Stimulated activated naive B cell treated with anti-CD40 and anti-IgM and Interleukin-4, amounts not matched to agents 10 μg/mL and 1 μg/mL and 100 μg/mL, for 72 hours (primary cell): ENCODE results near the gene MYMX.

Experiments used
- ATAC-seq, 2 donors: fragments of 150-1000 bp; cut with Tn5 transposase; replicated peaks; 2 replicates each; pipeline ENCODE4 v1.10.0; 2021; ENCODE audit warnings: moderate library complexity in 1 of 2
- DNase-seq: peaks from one replicate; pipeline ENCODE4 v3.0.0; 2021
- H3K27ac Mint-ChIP-seq: one replicate; pipeline ENCODE4 v1.8.0; 2022; ENCODE audit warnings: mild to moderate bottlenecking, mixed read lengths
- H3K27me3 Mint-ChIP-seq, 2 donors: one replicate each; pipeline ENCODE4 v1.8.0; 2022; ENCODE audit warnings: mixed read lengths in 2 of 2
- H3K36me3 Mint-ChIP-seq, 2 donors: one replicate each; pipeline ENCODE4 v1.8.0; 2022; ENCODE audit warnings: mixed read lengths in 2 of 2, mild to moderate bottlenecking in 1 of 2
- H3K4me1 Mint-ChIP-seq, 2 donors: one replicate each; pipeline ENCODE4 v1.8.0; 2022; ENCODE audit warnings: mixed read lengths in 2 of 2, mild to moderate bottlenecking in 1 of 2
- H3K4me3 Mint-ChIP-seq, 2 donors: one replicate each; pipeline ENCODE4 v1.8.0; 2022; ENCODE audit warnings: mild to moderate bottlenecking in 2 of 2, mixed read lengths in 2 of 2, moderate library complexity in 1 of 2
- H3K9me3 Mint-ChIP-seq, 2 donors: one replicate each; pipeline ENCODE4 v1.8.0; 2022; ENCODE audit warnings: mixed read lengths in 2 of 2, mild to moderate bottlenecking in 1 of 2

MYMX gene

GRCh38 chr6:44216677-44217331 lies at the start of gene MYMX:
MYMX (plus strand) TSS chr6:44216926; CDS start chr6:44217472, 546 bp downstream.
- Mint-ChIP-seq H3K27ac (no peak within 1 kb of the TSS), H3K9me3 (no peaks in the 10 kb centered on the region), H3K4me3 (no peak within 1 kb of the TSS), H3K4me1 (peaks cover 17 to 28% of the 10 kb centered on the region in 2 donors), H3K27me3 (peaks cover 4 to 6% of the 10 kb centered on the region in 2 donors), H3K36me3 (no peaks in the 10 kb centered on the region)
- ATAC-seq = no peak
- no peak for DNase-seq

- ATAC-seq (no peak), DNase-seq (no peak)
- Mint-ChIP-seq H3K27ac (no peak overlapping the region), H3K27me3 (peaks cover 21 to 39% of the 10 kb centered on the region in 2 donors), H3K4me3 (no peak overlapping the region), H3K36me3 (no peaks in the 10 kb centered on the region), H3K4me1 (peaks cover 14 to 25% of the 10 kb centered on the region in 2 donors), H3K9me3 (no peaks in the 10 kb centered on the region)
Observed at GRCh38 chr6:44167567-44167966, 49.2 kb upstream of the MYMX start.

GRCh38 chr6:44169154-44169553 lies 47.6 kb upstream of the MYMX start:
- no peak for ATAC-seq
- Mint-ChIP-seq H3K36me3 (no peaks in the 10 kb centered on the region), H3K27ac (peak overlapping the region; percentile 28), H3K4me1 (peaks cover 17 to 27% of the 10 kb centered on the region in 2 donors), H3K27me3 (peaks cover 23 to 36% of the 10 kb centered on the region in 2 donors), H3K9me3 (no peaks in the 10 kb centered on the region), H3K4me3 (no peak overlapping the region)
- DNase-seq = no peak

- peaks cover 17 to 27% of the 10 kb centered on the region in 2 donors for H3K4me1 Mint-ChIP-seq
Observed at GRCh38 chr6:44169886-44170570, 46.7 kb upstream of the MYMX start.

GRCh38 chr6:44171899-44172546 lies 44.7 kb upstream of the MYMX start:
- no peak for DNase-seq
- H3K4me1 Mint-ChIP-seq = peaks cover 14 to 22% of the 10 kb centered on the region in 2 donors
- no peak overlapping the region for H3K4me3 Mint-ChIP-seq
- no peak for ATAC-seq
- no peaks in the 10 kb centered on the region for H3K36me3 Mint-ChIP-seq
- H3K9me3 Mint-ChIP-seq = no peaks in the 10 kb centered on the region
- peak overlapping the region; percentile 3 for H3K27ac Mint-ChIP-seq
- peaks cover 23 to 34% of the 10 kb centered on the region in 2 donors for H3K27me3 Mint-ChIP-seq

More at GRCh38 chr6:44169886-44170570, 46.7 kb upstream of the MYMX start:
- peaks cover 23 to 30% of the 10 kb centered on the region in 2 donors for H3K27me3 Mint-ChIP-seq
- H3K4me3 Mint-ChIP-seq = no peak overlapping the region
- no peak for DNase-seq
- no peaks in the 10 kb centered on the region for H3K36me3 Mint-ChIP-seq
- ATAC-seq = no peak
- no peaks in the 10 kb centered on the region for H3K9me3 Mint-ChIP-seq
- no peak overlapping the region for H3K27ac Mint-ChIP-seq

GRCh38 chr6:44172731-44173500 lies 43.8 kb upstream of the MYMX start:
- Mint-ChIP-seq H3K36me3 (no peaks in the 10 kb centered on the region), H3K27ac (no peak overlapping the region), H3K27me3 (peaks cover 19 to 34% of the 10 kb centered on the region in 2 donors), H3K4me1 (peaks cover 17 to 27% of the 10 kb centered on the region in 2 donors), H3K9me3 (no peaks in the 10 kb centered on the region), H3K4me3 (no peak overlapping the region)
- DNase-seq (peak; percentile 60), ATAC-seq (peak; percentile 78 to 80)

GRCh38 chr6:44176130-44176761 lies 40.5 kb upstream of the MYMX start:
- Mint-ChIP-seq H3K36me3 (no peaks in the 10 kb centered on the region), H3K4me1 (peaks cover 17 to 27% of the 10 kb centered on the region in 2 donors), H3K4me3 (peak overlapping the region; percentile 68 to 76), H3K27ac (peak overlapping the region; percentile 54), H3K27me3 (peaks cover 10 to 19% of the 10 kb centered on the region in 2 donors), H3K9me3 (no peaks in the 10 kb centered on the region)
- no peak for ATAC-seq
- no peak for DNase-seq

GRCh38 chr6:44176762-44177509 lies 39.8 kb upstream of the MYMX start:
- no peaks in the 10 kb centered on the region for H3K9me3 Mint-ChIP-seq
- ATAC-seq (peak; percentile 82 to 85), DNase-seq (peak; percentile 70)
- H3K27ac Mint-ChIP-seq = peak overlapping the region; percentile 54
- H3K4me1 Mint-ChIP-seq = peaks cover 17 to 27% of the 10 kb centered on the region in 2 donors
- H3K4me3 Mint-ChIP-seq = peak overlapping the region; percentile 68 to 76
- no peaks in the 10 kb centered on the region for H3K36me3 Mint-ChIP-seq
- peaks cover 9 to 16% of the 10 kb centered on the region in 2 donors for H3K27me3 Mint-ChIP-seq

GRCh38 chr6:44177691-44178423 lies 38.9 kb upstream of the MYMX start:
- Mint-ChIP-seq H3K4me3 (peak overlapping the region; percentile 23 to 68), H3K9me3 (no peaks in the 10 kb centered on the region), H3K4me1 (peaks cover 13 to 18% of the 10 kb centered on the region in 2 donors), H3K36me3 (no peaks in the 10 kb centered on the region), H3K27ac (no peak overlapping the region), H3K27me3 (peaks cover 9 to 13% of the 10 kb centered on the region in 2 donors)
- ATAC-seq (no peak), DNase-seq (no peak)

GRCh38 chr6:44178424-44179071 lies 38.2 kb upstream of the MYMX start:
- H3K4me1 Mint-ChIP-seq = peaks cover 13 to 16% of the 10 kb centered on the region in 2 donors
- H3K4me3 Mint-ChIP-seq = no peak overlapping the region
- DNase-seq (no peak), ATAC-seq (no peak)
- peaks cover 9 to 11% of the 10 kb centered on the region in 2 donors for H3K27me3 Mint-ChIP-seq
- H3K27ac Mint-ChIP-seq = no peak overlapping the region
- H3K36me3 Mint-ChIP-seq = no peaks in the 10 kb centered on the region
- H3K9me3 Mint-ChIP-seq = no peaks in the 10 kb centered on the region

- Mint-ChIP-seq H3K9me3 (no peaks in the 10 kb centered on the region), H3K4me3 (no peak overlapping the region), H3K27ac (no peak overlapping the region), H3K27me3 (peaks cover 9 to 14% of the 10 kb centered on the region in 2 donors), H3K36me3 (no peaks in the 10 kb centered on the region), H3K4me1 (peaks cover 13 to 16% of the 10 kb centered on the region in 2 donors)
- DNase-seq (no peak), ATAC-seq (no peak)
Observed at GRCh38 chr6:44179072-44179536, 37.6 kb upstream of the MYMX start.

- H3K27me3 Mint-ChIP-seq = peaks cover 9 to 17% of the 10 kb centered on the region in 2 donors
- ATAC-seq (no peak), DNase-seq (no peak)
- H3K4me3 Mint-ChIP-seq = no peak overlapping the region
- H3K9me3 Mint-ChIP-seq = no peaks in the 10 kb centered on the region
- H3K36me3 Mint-ChIP-seq = no peaks in the 10 kb centered on the region
- no peak overlapping the region for H3K27ac Mint-ChIP-seq
- H3K4me1 Mint-ChIP-seq = peaks cover 13 to 16% of the 10 kb centered on the region in 2 donors
Observed at GRCh38 chr6:44179648-44180047, 37.1 kb upstream of the MYMX start.
